Natural killer cell treated with Interleukin-12 subunit alpha and Interleukin-12 subunit beta and Interleukin-15 and Interleukin-18, amount 100 ng/mL, for 72 hours (primary cell): ENCODE data around the gene REEP1. TPM values are rescaled to one million over a fixed set of nuclear protein-coding genes. Genes with fewer than 3 reads are reported as not detected.

Experiments used
- ATAC-seq, 2 donors: fragments of 150-1000 bp; cut with Tn5 transposase in 1 of 2; sonication (Bioruptor Pico), chemical (Tn5 transposase) in 1 of 2; 2 replicates each; pipeline ENCODE4 v1.10.0; 2021
- DNase-seq: peaks from one replicate; pipeline ENCODE4 v3.0.0; 2022; ENCODE audit warnings: low spot score
- H3K27ac Mint-ChIP-seq, 2 donors: 1 replicate in 1 of 2; 2 replicates in 1 of 2; pipeline ENCODE4 v1.8.0; 2022; ENCODE audit warnings: mixed read lengths in 2 of 2, mild to moderate bottlenecking in 1 of 2, moderate library complexity in 1 of 2
- H3K27me3 Mint-ChIP-seq, 2 donors: 1 replicate in 1 of 2; 2 replicates in 1 of 2; pipeline ENCODE4 v1.8.0; 2022; ENCODE audit warnings: mixed read lengths in 2 of 2
- H3K36me3 Mint-ChIP-seq: one replicate; pipeline ENCODE4 v1.8.0; 2022; ENCODE audit warnings: mixed read lengths
- H3K4me1 Mint-ChIP-seq, 2 donors: 1 replicate in 1 of 2; 2 replicates in 1 of 2; pipeline ENCODE4 v1.8.0; 2022; ENCODE audit warnings: low read depth in 2 of 2, mixed read lengths in 2 of 2, mild to moderate bottlenecking in 1 of 2
- H3K4me3 Mint-ChIP-seq: one replicate; pipeline ENCODE4 v1.8.0; 2022; ENCODE audit warnings: mixed read lengths
- H3K9me3 Mint-ChIP-seq: 2 replicates; pipeline ENCODE4 v1.8.0; 2022; ENCODE audit warnings: mixed read lengths
- total RNA-seq, 2 donors: library from RNA; stranded (reverse); gene quantifications; one replicate each; pipeline ENCODE4 v1.2.3, GENCODE V29; 2022

The REEP1 gene
- total RNA-seq, 2 donors from 2014 or later: not detected

- DNase-seq (no peak), ATAC-seq (no peak)
- Mint-ChIP-seq H3K9me3 (no peaks in the 10 kb centered on the region), H3K27ac (no peak overlapping the region), H3K27me3 (peaks cover 36 to 44% of the 10 kb centered on the region in 2 donors), H3K4me3 (no peak overlapping the region), H3K36me3 (no peaks in the 10 kb centered on the region), H3K4me1 (no peaks in the 10 kb centered on the region)
These were observed 43.8 kb downstream of the REEP1 start for GRCh38 chr2:86293612-86294011.

GRCh38 chr2:86292571-86293515, 44.6 kb downstream of the REEP1 start:
- Mint-ChIP-seq H3K27me3 (peaks cover 36 to 48% of the 10 kb centered on the region in 2 donors), H3K4me1 (no peaks in the 10 kb centered on the region), H3K9me3 (no peaks in the 10 kb centered on the region), H3K4me3 (no peak overlapping the region), H3K36me3 (no peaks in the 10 kb centered on the region), H3K27ac (no peak overlapping the region)
- DNase-seq: no peak
- no peak for ATAC-seq

DNA sequence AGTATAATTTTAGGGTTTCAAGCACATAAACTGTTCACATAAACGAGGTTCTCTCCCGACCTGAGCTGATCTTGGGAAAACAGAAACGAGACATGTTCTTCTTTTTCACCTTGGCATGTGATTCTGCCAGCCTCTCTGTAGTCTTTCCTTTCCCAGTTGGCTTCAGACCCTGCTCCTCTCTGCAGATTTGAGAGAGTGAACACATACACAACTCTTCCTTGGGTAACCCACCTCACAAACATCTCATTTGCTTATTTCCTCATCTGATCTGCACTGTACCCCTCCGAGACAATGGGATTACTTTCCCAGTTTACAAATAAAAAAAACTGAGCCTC, 46.1 kb downstream of the REEP1 start:
- no peak for ATAC-seq
- Mint-ChIP-seq H3K4me1 (no peaks in the 10 kb centered on the region), H3K27ac (no peak overlapping the region), H3K9me3 (no peaks in the 10 kb centered on the region), H3K36me3 (no peaks in the 10 kb centered on the region), H3K4me3 (no peak overlapping the region), H3K27me3 (peaks cover 31 to 42% of the 10 kb centered on the region in 2 donors)
- DNase-seq: no peak

DNA sequence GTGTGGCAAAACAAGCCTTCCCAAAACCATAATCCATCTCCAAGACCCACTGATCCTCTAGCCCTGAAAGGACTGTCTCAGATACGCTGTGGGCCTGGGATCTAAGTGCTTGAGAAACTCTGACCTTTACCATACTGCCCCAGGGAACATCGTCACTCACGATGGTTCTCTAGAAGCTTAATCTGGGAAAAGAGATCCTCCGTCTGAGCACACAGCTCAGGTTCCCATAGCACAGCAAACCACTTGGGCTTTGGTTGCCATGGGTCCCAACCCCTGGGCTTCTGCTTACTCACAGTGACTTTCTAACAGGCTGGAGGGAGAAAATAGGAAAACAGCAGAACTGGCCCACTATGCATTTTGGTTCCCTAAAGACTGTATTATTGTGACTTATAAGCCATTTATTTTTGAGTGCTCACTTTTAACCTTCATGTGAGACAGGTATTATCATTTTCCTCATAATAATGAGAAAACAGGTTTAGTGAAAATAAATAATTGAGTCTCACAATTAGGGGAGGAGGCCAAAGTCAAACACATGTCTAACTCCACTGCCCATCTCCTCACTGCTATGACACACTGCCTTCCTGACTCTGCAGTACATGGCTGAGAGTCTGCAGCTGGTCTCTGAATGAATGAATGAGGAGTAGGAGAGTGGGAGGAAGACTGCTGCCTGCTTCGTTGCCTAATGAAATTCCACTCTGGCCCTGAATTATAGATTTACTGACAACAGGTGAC, 46.7 kb downstream of the REEP1 start:
- H3K27me3 Mint-ChIP-seq: peaks cover 33 to 46% of the 10 kb centered on the region in 2 donors
- ATAC-seq (no peak), DNase-seq (no peak)
- H3K9me3 Mint-ChIP-seq: no peaks in the 10 kb centered on the region
- no peak overlapping the region for H3K4me3 Mint-ChIP-seq
- H3K27ac Mint-ChIP-seq: no peak overlapping the region
- H3K36me3 Mint-ChIP-seq: no peaks in the 10 kb centered on the region
- no peaks in the 10 kb centered on the region for H3K4me1 Mint-ChIP-seq

- Mint-ChIP-seq H3K4me3 (no peak overlapping the region), H3K36me3 (no peaks in the 10 kb centered on the region), H3K27me3 (peaks cover 29 to 37% of the 10 kb centered on the region in 2 donors), H3K27ac (no peak overlapping the region), H3K9me3 (no peaks in the 10 kb centered on the region), H3K4me1 (no peaks in the 10 kb centered on the region)
- no peak for ATAC-seq
- DNase-seq: no peak
These were observed 50.9 kb downstream of the REEP1 start for GRCh38 chr2:86286516-86286915.

DNA sequence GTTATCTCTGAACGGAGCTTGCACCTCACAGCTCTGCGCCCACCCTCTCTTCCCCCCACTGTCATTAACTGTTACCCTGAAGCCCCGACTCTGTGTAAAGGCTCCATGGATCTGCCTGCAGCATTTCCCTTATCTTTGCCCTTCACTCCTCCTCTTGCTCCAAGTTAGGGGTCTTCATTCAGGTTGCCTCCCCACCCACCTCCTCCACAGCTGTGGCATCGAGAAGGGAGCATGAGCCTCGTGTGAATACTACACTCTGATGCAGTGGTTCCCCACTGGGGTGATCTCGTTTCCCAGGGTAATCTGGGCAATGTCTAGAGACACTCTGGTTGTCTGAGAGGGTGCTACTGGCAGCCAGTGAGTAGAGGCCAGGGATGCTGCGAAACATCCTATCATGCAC, 51.4 kb downstream of the REEP1 start:
- no peaks in the 10 kb centered on the region for H3K36me3 Mint-ChIP-seq
- ATAC-seq (peak in 1 of 2 donors; percentile 25), DNase-seq (no peak)
- H3K27ac Mint-ChIP-seq: no peak overlapping the region
- no peaks in the 10 kb centered on the region for H3K4me1 Mint-ChIP-seq
- H3K27me3 Mint-ChIP-seq: peaks cover 26 to 32% of the 10 kb centered on the region in 2 donors
- H3K4me3 Mint-ChIP-seq: no peak overlapping the region
- no peaks in the 10 kb centered on the region for H3K9me3 Mint-ChIP-seq

- peaks cover 26 to 32% of the 10 kb centered on the region in 2 donors for H3K27me3 Mint-ChIP-seq
- H3K4me3 Mint-ChIP-seq: no peak overlapping the region
- ATAC-seq: no peak
- H3K27ac Mint-ChIP-seq: no peak overlapping the region
- H3K4me1 Mint-ChIP-seq: no peaks in the 10 kb centered on the region
- no peaks in the 10 kb centered on the region for H3K9me3 Mint-ChIP-seq
- no peaks in the 10 kb centered on the region for H3K36me3 Mint-ChIP-seq
- DNase-seq: no peak
These were observed 51.9 kb downstream of the REEP1 start for GRCh38 chr2:86285571-86285970.

GRCh38 chr2:86284987-86285386, 52.4 kb downstream of the REEP1 start:
- Mint-ChIP-seq H3K4me3 (no peak overlapping the region), H3K27me3 (peaks cover 25 to 32% of the 10 kb centered on the region in 2 donors), H3K36me3 (no peaks in the 10 kb centered on the region), H3K27ac (no peak overlapping the region), H3K4me1 (no peaks in the 10 kb centered on the region), H3K9me3 (no peaks in the 10 kb centered on the region)
- DNase-seq: no peak
- ATAC-seq: no peak

- no peak for ATAC-seq
- H3K27ac Mint-ChIP-seq: no peak overlapping the region
These were observed 53.0 kb downstream of the REEP1 start for GRCh38 chr2:86284401-86284841.

DNA sequence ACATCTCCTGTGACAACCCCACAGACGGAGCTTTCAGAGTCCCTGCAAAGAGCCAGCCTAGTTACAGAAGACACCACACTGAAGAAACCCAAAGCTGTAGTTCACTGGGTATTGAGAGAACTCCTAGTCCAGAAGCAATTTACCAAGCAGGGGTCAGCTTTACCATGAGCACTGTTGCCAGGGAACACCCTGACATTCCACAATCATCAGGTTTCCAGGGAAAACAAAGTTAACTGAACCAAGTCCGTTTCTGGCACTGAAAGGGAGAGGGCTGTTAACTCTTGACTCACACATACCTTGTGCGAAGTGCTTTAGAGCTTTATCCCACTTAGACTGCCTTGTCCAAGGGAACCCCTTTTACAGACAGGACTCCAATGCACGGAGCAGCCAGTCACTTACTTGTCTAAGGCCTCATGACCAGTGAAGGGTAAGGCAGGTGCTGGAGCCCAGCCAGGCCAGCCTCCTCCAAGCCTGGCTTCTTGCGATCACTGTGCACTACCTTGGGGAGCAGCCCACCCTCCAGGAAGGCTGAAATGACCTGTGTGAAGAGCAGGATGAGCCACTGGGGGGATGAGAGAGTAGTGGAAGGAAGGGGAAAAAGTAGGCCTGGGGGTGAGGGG, 53.9 kb downstream of the REEP1 start:
- H3K4me3 Mint-ChIP-seq: no peak overlapping the region

More at GRCh38 chr2:86284401-86284841, 53.0 kb downstream of the REEP1 start:
- H3K4me3 Mint-ChIP-seq: no peak overlapping the region
- no peaks in the 10 kb centered on the region for H3K4me1 Mint-ChIP-seq
- H3K27me3 Mint-ChIP-seq: peaks cover 21 to 36% of the 10 kb centered on the region in 2 donors
- DNase-seq: no peak
- H3K36me3 Mint-ChIP-seq: no peaks in the 10 kb centered on the region
- no peaks in the 10 kb centered on the region for H3K9me3 Mint-ChIP-seq

GRCh38 chr2:86281066-86281700, 56.2 kb downstream of the REEP1 start:
- no peak overlapping the region for H3K4me3 Mint-ChIP-seq
- H3K27ac Mint-ChIP-seq: no peak overlapping the region
- ATAC-seq (no peak), DNase-seq (no peak)
- no peaks in the 10 kb centered on the region for H3K9me3 Mint-ChIP-seq
- peaks cover 23 to 44% of the 10 kb centered on the region in 2 donors for H3K27me3 Mint-ChIP-seq
- H3K36me3 Mint-ChIP-seq: no peaks in the 10 kb centered on the region
- H3K4me1 Mint-ChIP-seq: no peaks in the 10 kb centered on the region

More for the DNA sequence above, 53.9 kb downstream of the REEP1 start:
- ATAC-seq (peak in 1 of 2 donors; percentile 4), DNase-seq (no peak)
- peaks cover 25 to 37% of the 10 kb centered on the region in 2 donors for H3K27me3 Mint-ChIP-seq
- no peaks in the 10 kb centered on the region for H3K9me3 Mint-ChIP-seq
- no peaks in the 10 kb centered on the region for H3K4me1 Mint-ChIP-seq
- no peak overlapping the region for H3K27ac Mint-ChIP-seq
- no peaks in the 10 kb centered on the region for H3K36me3 Mint-ChIP-seq

GRCh38 chr2:86280191-86280667, 57.2 kb downstream of the REEP1 start:
- no peak overlapping the region for H3K4me3 Mint-ChIP-seq
- H3K27me3 Mint-ChIP-seq: peaks cover 21 to 42% of the 10 kb centered on the region in 2 donors
- H3K9me3 Mint-ChIP-seq: no peaks in the 10 kb centered on the region
- no peak for DNase-seq
- H3K27ac Mint-ChIP-seq: no peak overlapping the region
- no peak for ATAC-seq
- peaks cover 0 to 6% of the 10 kb centered on the region in 2 donors for H3K4me1 Mint-ChIP-seq
- H3K36me3 Mint-ChIP-seq: no peaks in the 10 kb centered on the region

DNA sequence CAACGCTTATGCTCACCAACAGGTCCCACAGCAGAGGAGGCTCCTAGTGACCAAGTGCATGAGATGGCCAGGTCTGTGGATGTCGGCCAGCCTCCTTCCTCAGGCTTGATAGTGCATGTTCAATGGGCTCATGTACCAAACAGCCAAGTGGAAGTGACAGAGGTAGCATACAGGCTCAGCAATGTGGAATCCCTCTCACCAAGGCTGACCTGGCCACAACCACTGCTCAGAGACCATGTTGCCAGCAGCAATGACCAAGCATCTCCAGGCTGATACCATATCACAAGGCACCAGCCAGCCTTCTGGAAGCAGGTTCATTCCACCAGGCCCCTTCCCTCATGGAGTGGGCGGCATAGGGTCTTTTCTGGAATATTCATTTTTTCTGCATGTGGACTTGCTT, 61.5 kb downstream of the REEP1 start:
- DNase-seq: no peak
- peaks cover 22 to 48% of the 10 kb centered on the region in 2 donors for H3K27me3 Mint-ChIP-seq
- peaks cover 0 to 21% of the 10 kb centered on the region in 2 donors for H3K4me1 Mint-ChIP-seq
- H3K9me3 Mint-ChIP-seq: peaks cover 9% of the 10 kb centered on the region
- H3K36me3 Mint-ChIP-seq: peaks cover 22% of the 10 kb centered on the region
- H3K27ac Mint-ChIP-seq: no peak overlapping the region
- no peak for ATAC-seq
- H3K4me3 Mint-ChIP-seq: no peak overlapping the region
